K562 (cell line): Measurements from ENCODE around the gene ZNF598. TPM values are rescaled to one million over a fixed set of nuclear protein-coding genes. Genes with fewer than 3 reads are reported as not detected.

Experiments used
- ATF7 ChIP-seq: fragments of 450-650 bp; IDR thresholded peaks from 2 replicates; pipeline ENCODE4 v1.7.1; 2014; ENCODE audit warnings: mild to moderate bottlenecking, moderate library complexity
- HDAC3 ChIP-seq: fragments of 450-650 bp; IDR thresholded peaks from 2 replicates; pipeline ENCODE4 v1.6.1; 2018; ENCODE audit warnings: borderline replicate concordance, mild to moderate bottlenecking, moderate library complexity; ENCODE audit not compliant: partially characterized antibody
- KDM4B ChIP-seq, 2 experiments: fragments of 450-650 bp in 1 of 2; sonication (generic) in 1 of 2; IDR thresholded peaks; 2 replicates each; pipeline ENCODE4 v1.6.1; 2016 to 2017; ENCODE audit warnings: borderline replicate concordance in 2 of 2, antibody characterized with exemption in 1 of 2, low read depth in 1 of 2, mild to moderate bottlenecking in 1 of 2
- NFIX ChIP-seq: fragments of 250-450 bp; sonication (Bioruptor Pico); IDR thresholded peaks from 2 replicates; pipeline ENCODE4 v1.4.0; 2020; ENCODE audit warnings: low read depth, mild to moderate bottlenecking, moderate library complexity
- ZNF134 ChIP-seq: fragments of 250-450 bp; sonication (Bioruptor Pico); conservative IDR thresholded peaks from 2 replicates; pipeline ENCODE4 v1.4.0; 2020
- ZNF408 ChIP-seq: fragments of 250-450 bp; sonication (Bioruptor Pico); IDR thresholded peaks from 2 replicates; pipeline ENCODE4 v1.4.0; 2020; ENCODE audit warnings: low read depth, mild to moderate bottlenecking, moderate library complexity
- polyA plus RNA-seq, 8 experiments: library from polyadenylated mRNA; depleted of rRNA in 4 of 8; stranded (reverse) in 5 of 8; unstranded in 3 of 8; fragments of >200 nt; fragmentation: Nextera tagmentation in 2 of 8; fragmentation: Illumina TruSeq in 1 of 8; extraction: Ambion mirVana in 2 of 8; extraction: Trizol in 1 of 8; gene quantifications; 2 replicates each; pipeline versions ENCODE4 v1.2.1 to v1.2.3, GENCODE V29; 2011 to 2014; ENCODE audit warnings: inconsistent platforms in 1 of 8, missing spikeins in 1 of 8
- total RNA-seq, 7 experiments: library from RNA; depleted of rRNA in 6 of 7; stranded (reverse); fragments of >200 nt in 6 of 7; fragmentation: Illumina TruSeq in 2 of 7; extraction: Trizol in 2 of 7; gene quantifications; 2 replicates each; pipeline versions ENCODE4 v1.2.1 to v1.2.3, GENCODE V29; 2011 to 2021; ENCODE audit warnings: low replicate concordance in 1 of 7
- TF ChIP-seq, protein P1 (sequence below): fragments of 450-650 bp; IDR thresholded peaks from 2 replicates; pipeline ENCODE4 v1.6.1; 2016; ENCODE audit warnings: low read depth
- TF ChIP-seq, protein P2 (sequence below): sonication (generic); formaldehyde crosslinking; IDR thresholded peaks from 2 replicates; pipeline ENCODE4 v1.8.0; 2022; ENCODE audit warnings: missing genetic modification reagents, mild to moderate bottlenecking, moderate library complexity, borderline replicate concordance
- TF ChIP-seq, protein P3 (sequence below): fragments of 450-650 bp; IDR thresholded peaks from 2 replicates; pipeline ENCODE4 v1.6.1; 2016
- TF ChIP-seq, protein P4 (sequence below), 3 experiments: IDR thresholded peaks in 2 of 3; conservative IDR thresholded peaks in 1 of 3; 2 replicates each; pipeline ENCODE4 v1.5.1; 2011 to 2012; ENCODE audit warnings: low read length in 3 of 3, mild to moderate bottlenecking in 3 of 3, control low read depth in 2 of 3, improper control_type of control experiment in 1 of 3, inconsistent platforms in 1 of 3, low read depth in 1 of 3, mixed read lengths in 1 of 3, moderate library complexity in 1 of 3; ENCODE audit not compliant: insufficient read depth in 2 of 3
- TF ChIP-seq, protein P5 (sequence below): fragments of 450-650 bp; IDR thresholded peaks from 2 replicates; pipeline ENCODE4 v1.6.1; 2014; ENCODE audit warnings: low read depth, mild to moderate bottlenecking, moderate library complexity, borderline replicate concordance

The ZNF598 gene
- total and polyA plus RNA-seq, 9 of the 15 experiments (the other 6 are each of a cell fraction or from before 2014, with no cell fraction given), result 0.11 to 115 (median 29.6) TPM

DNA sequence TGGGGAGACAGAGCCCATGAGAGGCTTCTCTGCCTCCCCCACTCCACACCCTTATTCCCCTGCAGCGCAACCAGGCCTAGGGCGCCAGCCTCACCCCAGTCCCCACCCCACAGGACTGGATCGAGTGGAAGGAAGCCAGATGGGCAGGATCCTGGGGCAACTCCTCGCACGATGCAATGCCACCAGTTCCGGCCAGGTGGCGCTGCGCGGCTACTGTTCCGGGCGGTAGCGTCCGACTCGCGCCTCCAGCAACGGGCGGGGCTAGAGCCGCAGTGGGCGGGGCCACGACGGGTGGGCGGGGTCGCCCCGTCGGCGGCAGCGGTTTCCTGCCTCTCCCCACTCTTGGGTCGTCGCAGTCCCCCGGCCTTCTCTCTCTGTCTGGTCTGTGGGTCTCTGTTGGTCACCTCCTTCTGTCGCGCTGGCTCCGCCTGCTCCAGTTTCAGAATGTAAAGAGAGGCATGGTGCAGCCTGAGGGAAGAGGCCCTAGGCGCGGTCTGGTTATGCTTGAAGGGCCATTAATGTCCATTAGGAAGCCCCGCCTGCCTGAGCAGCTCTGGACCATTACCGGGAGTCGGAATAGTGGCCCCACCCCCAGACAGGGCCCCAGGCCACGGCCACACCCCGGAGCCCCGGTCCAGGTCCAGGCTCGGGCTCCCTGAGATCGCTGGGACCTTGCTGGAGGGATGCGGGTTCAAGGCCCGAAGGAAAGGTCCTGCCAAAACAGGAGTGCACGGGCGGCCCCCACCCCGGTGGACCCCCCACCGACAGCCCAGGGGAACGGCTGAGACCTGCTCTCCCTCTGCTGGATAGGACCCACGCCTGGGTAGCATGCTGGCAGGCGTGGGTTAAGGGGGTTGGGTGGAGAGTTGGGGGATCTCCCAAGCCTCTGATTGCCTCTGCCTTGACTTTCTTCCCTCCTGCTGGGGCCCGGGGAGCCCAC is 13.7 kb upstream of the ZNF598 start (continued):
- TF ChIP-seq, protein P1, sequence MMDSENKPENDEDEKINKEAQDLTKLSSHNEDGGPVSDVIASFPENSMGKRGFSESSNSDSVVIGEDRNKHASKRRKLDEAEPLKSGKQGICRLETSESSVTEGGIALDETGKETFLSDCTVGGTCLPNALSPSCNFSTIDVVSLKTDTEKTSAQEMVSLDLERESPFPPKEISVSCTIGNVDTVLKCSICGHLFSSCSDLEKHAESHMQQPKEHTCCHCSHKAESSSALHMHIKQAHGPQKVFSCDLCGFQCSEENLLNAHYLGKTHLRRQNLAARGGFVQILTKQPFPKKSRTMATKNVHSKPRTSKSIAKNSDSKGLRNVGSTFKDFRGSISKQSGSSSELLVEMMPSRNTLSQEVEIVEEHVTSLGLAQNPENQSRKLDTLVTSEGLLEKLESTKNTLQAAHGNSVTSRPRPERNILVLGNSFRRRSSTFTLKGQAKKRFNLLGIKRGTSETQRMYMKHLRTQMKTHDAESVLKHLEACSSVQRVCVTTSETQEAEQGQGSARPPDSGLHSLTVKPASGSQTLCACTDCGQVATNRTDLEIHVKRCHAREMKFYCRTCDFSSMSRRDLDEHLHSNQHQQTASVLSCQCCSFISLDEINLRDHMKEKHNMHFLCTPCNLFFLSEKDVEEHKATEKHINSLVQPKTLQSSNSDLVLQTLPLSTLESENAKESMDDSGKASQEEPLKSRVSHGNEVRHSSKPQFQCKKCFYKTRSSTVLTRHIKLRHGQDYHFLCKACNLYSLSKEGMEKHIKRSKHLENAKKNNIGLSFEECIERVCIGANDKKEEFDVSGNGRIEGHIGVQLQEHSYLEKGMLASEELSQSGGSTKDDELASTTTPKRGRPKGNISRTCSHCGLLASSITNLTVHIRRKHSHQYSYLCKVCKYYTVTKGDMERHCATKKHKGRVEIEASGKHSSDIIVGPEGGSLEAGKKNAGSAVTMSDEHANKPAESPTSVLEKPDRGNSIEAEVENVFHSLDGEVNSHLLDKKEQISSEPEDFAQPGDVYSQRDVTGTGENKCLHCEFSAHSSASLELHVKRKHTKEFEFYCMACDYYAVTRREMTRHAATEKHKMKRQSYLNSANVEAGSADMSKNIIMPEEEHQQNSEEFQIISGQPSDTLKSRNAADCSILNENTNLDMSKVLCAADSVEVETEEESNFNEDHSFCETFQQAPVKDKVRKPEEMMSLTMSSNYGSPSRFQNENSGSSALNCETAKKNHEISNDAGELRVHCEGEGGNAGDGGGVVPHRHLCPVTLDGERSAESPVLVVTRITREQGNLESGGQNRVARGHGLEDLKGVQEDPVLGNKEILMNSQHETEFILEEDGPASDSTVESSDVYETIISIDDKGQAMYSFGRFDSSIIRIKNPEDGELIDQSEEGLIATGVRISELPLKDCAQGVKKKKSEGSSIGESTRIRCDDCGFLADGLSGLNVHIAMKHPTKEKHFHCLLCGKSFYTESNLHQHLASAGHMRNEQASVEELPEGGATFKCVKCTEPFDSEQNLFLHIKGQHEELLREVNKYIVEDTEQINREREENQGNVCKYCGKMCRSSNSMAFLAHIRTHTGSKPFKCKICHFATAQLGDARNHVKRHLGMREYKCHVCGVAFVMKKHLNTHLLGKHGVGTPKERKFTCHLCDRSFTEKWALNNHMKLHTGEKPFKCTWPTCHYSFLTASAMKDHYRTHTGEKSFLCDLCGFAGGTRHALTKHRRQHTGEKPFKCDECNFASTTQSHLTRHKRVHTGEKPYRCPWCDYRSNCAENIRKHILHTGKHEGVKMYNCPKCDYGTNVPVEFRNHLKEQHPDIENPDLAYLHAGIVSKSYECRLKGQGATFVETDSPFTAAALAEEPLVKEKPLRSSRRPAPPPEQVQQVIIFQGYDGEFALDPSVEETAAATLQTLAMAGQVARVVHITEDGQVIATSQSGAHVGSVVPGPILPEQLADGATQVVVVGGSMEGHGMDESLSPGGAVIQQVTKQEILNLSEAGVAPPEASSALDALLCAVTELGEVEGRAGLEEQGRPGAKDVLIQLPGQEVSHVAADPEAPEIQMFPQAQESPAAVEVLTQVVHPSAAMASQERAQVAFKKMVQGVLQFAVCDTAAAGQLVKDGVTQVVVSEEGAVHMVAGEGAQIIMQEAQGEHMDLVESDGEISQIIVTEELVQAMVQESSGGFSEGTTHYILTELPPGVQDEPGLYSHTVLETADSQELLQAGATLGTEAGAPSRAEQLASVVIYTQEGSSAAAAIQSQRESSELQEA, result no peak
- TF ChIP-seq HDAC3 (no peak), ZNF134 (CRISPR knock-in tag) (no peak), ATF7 (peak; percentile 39), ZNF408 (CRISPR knock-in tag) (no peak), KDM4B (IDR thresholded peaks at IDR 0.05; ENCODE audit: borderline replicate concordance in 2 of 2, low read depth in 1 of 2) (peak in 1 of 2 experiments; percentile 60; a peak in 1 of 4 replicates), NFIX (CRISPR knock-in tag) (no peak)
- TF ChIP-seq, protein P2, sequence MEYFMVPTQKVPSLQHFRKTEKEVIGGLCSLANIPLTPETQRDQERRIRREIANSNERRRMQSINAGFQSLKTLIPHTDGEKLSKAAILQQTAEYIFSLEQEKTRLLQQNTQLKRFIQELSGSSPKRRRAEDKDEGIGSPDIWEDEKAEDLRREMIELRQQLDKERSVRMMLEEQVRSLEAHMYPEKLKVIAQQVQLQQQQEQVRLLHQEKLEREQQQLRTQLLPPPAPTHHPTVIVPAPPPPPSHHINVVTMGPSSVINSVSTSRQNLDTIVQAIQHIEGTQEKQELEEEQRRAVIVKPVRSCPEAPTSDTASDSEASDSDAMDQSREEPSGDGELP (CRISPR knock-in tag), result peak; percentile 88
- TF ChIP-seq, protein P3, sequence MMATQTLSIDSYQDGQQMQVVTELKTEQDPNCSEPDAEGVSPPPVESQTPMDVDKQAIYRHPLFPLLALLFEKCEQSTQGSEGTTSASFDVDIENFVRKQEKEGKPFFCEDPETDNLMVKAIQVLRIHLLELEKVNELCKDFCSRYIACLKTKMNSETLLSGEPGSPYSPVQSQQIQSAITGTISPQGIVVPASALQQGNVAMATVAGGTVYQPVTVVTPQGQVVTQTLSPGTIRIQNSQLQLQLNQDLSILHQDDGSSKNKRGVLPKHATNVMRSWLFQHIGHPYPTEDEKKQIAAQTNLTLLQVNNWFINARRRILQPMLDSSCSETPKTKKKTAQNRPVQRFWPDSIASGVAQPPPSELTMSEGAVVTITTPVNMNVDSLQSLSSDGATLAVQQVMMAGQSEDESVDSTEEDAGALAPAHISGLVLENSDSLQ, result no peak
- TF ChIP-seq, protein P4, sequence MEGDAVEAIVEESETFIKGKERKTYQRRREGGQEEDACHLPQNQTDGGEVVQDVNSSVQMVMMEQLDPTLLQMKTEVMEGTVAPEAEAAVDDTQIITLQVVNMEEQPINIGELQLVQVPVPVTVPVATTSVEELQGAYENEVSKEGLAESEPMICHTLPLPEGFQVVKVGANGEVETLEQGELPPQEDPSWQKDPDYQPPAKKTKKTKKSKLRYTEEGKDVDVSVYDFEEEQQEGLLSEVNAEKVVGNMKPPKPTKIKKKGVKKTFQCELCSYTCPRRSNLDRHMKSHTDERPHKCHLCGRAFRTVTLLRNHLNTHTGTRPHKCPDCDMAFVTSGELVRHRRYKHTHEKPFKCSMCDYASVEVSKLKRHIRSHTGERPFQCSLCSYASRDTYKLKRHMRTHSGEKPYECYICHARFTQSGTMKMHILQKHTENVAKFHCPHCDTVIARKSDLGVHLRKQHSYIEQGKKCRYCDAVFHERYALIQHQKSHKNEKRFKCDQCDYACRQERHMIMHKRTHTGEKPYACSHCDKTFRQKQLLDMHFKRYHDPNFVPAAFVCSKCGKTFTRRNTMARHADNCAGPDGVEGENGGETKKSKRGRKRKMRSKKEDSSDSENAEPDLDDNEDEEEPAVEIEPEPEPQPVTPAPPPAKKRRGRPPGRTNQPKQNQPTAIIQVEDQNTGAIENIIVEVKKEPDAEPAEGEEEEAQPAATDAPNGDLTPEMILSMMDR (IDR thresholded peaks at IDR 0.05 in 2 of 3, conservative IDR thresholded peaks at IDR 0.05 in 1 of 3; ENCODE audit: insufficient read depth in 2 of 3, low read depth in 1 of 3, low read length in 3 of 3), result peak; percentile 93 to 97 (median 96)
- TF ChIP-seq, protein P5, sequence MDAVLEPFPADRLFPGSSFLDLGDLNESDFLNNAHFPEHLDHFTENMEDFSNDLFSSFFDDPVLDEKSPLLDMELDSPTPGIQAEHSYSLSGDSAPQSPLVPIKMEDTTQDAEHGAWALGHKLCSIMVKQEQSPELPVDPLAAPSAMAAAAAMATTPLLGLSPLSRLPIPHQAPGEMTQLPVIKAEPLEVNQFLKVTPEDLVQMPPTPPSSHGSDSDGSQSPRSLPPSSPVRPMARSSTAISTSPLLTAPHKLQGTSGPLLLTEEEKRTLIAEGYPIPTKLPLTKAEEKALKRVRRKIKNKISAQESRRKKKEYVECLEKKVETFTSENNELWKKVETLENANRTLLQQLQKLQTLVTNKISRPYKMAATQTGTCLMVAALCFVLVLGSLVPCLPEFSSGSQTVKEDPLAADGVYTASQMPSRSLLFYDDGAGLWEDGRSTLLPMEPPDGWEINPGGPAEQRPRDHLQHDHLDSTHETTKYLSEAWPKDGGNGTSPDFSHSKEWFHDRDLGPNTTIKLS, result no peak
